ENCODE results near the gene SSUH2.

GRCh38 chr3:8600457-8600856, 44.1 kb downstream of the SSUH2 start:
- TF ChIP-seq CTCF (conservative IDR thresholded peaks at IDR 0.05 in 1 of 2, IDR thresholded peaks at IDR 0.05 in 1 of 2; ENCODE audit: extremely low read depth in 1 of 2, insufficient read depth in 1 of 2, low read depth in 1 of 2, low read length in 2 of 2) (no peak), EZH2 (IDR thresholded peaks at IDR 0.05; ENCODE audit: borderline replicate concordance, low read length) (no peak)
